NOMO-1 treated with dmso at 0.1 percent for 144 hours (cell line): ENCODE measurements around the gene NDST3.
"Not testable (repeated sequence)": the region's sequence is repeated elsewhere in the genome, so short reads cannot be mapped to it uniquely, and the experiment has no call there.

Source experiments
- DNase-seq: peaks from one replicate; lab custom pipeline; 2025; ENCODE audit not compliant: unreplicated experiment; lab: John Stamatoyannopoulos, UW

Gene NDST3

GRCh38 chr4:118266145-118266496, 231.8 kb downstream of the NDST3 start:
- DNase-seq = not testable (repeated sequence)

GRCh38 chr4:118268780-118269179, 234.5 kb downstream of the NDST3 start:
- DNase-seq = no peak

- no peak for DNase-seq
These were observed 236.2 kb downstream of the NDST3 start for GRCh38 chr4:118270492-118270891.

GRCh38 chr4:118271788-118272187, 237.5 kb downstream of the NDST3 start:
- DNase-seq = no peak

GRCh38 chr4:118273642-118274041, 239.4 kb downstream of the NDST3 start:
- DNase-seq = no peak

- DNase-seq = no peak
These were observed 242.3 kb downstream of the NDST3 start for GRCh38 chr4:118276580-118276979.

- DNase-seq = no peak
These were observed 243.0 kb downstream of the NDST3 start for GRCh38 chr4:118277243-118277642.

GRCh38 chr4:118278473-118279274, 244.4 kb downstream of the NDST3 start:
- peak; percentile 95 for DNase-seq

GRCh38 chr4:118279328-118279727, 245.0 kb downstream of the NDST3 start:
- DNase-seq = no peak

- no peak for DNase-seq
These were observed 245.7 kb downstream of the NDST3 start for GRCh38 chr4:118279920-118280432.

GRCh38 chr4:118280501-118281218, 246.4 kb downstream of the NDST3 start:
- no peak for DNase-seq

GRCh38 chr4:118281611-118282442, 247.5 kb downstream of the NDST3 start:
- DNase-seq = no peak

GRCh38 chr4:118282692-118283091, 248.4 kb downstream of the NDST3 start:
- peak; percentile 58 for DNase-seq

GRCh38 chr4:118284169-118284568, 249.9 kb downstream of the NDST3 start:
- peak; percentile 56 for DNase-seq

- DNase-seq = no peak
These were observed 251.6 kb downstream of the NDST3 start for GRCh38 chr4:118285931-118286330.

- DNase-seq = no peak
These were observed 252.4 kb downstream of the NDST3 start for GRCh38 chr4:118286685-118287084.

- no peak for DNase-seq
These were observed 253.6 kb downstream of the NDST3 start for GRCh38 chr4:118287711-118288451.

GRCh38 chr4:118289794-118290193, 255.5 kb downstream of the NDST3 start:
- no peak for DNase-seq

GRCh38 chr4:118290951-118291350, 256.7 kb downstream of the NDST3 start:
- no peak for DNase-seq

GRCh38 chr4:118296729-118297128, 262.4 kb downstream of the NDST3 start:
- DNase-seq = no peak

- DNase-seq = not testable (repeated sequence)
These were observed 265.3 kb downstream of the NDST3 start for GRCh38 chr4:118299619-118300018.
